Measurements from ENCODE around the gene CD69.

Gene CD69

GRCh38 chr12:9724023-9724422 lies 36.7 kb downstream of the CD69 start:
- in situ Hi-C loops (cut with HindIII; ENCODE audit: low sequenced_read_pairs), result loop anchor here (25.0 kb wide), 1 partner anchor 362 kb away; no protein-coding TSS in a partner anchor

GRCh38 chr12:9721394-9722092 lies 39.2 kb downstream of the CD69 start:
- in situ Hi-C loops (cut with HindIII; ENCODE audit: low sequenced_read_pairs), result loop anchor here (25.0 kb wide), 1 partner anchor 359 kb away; no protein-coding TSS in a partner anchor

GRCh38 chr12:9719790-9720189 lies 40.9 kb downstream of the CD69 start:
- in situ Hi-C loops (cut with HindIII; ENCODE audit: low sequenced_read_pairs), result loop anchor here (25.0 kb wide), 1 partner anchor 357 kb away; no protein-coding TSS in a partner anchor

GRCh38 chr12:9718968-9719367 lies 41.7 kb downstream of the CD69 start:
- in situ Hi-C loops (cut with HindIII; ENCODE audit: low sequenced_read_pairs), result loop anchor here (25.0 kb wide), 1 partner anchor 357 kb away; no protein-coding TSS in a partner anchor

GRCh38 chr12:9717070-9717925 lies 43.4 kb downstream of the CD69 start:
- in situ Hi-C loops (cut with HindIII; ENCODE audit: low sequenced_read_pairs), result loop anchor here (25.0 kb wide), 1 partner anchor 355 kb away; no protein-coding TSS in a partner anchor

- in situ Hi-C loops (cut with HindIII; ENCODE audit: low sequenced_read_pairs), result loop anchor here (5.0 to 25.0 kb wide), 2 partner anchors 91 to 351 kb away; no protein-coding TSS in a partner anchor
Observed at GRCh38 chr12:9713032-9713558, 47.6 kb downstream of the CD69 start.

- in situ Hi-C loops (cut with HindIII; ENCODE audit: low sequenced_read_pairs), result loop anchor here (5.0 to 25.0 kb wide), 2 partner anchors 89 to 349 kb away; no protein-coding TSS in a partner anchor
Observed at GRCh38 chr12:9711664-9712063, 49.0 kb downstream of the CD69 start.

GRCh38 chr12:9710584-9711375 lies 49.9 kb downstream of the CD69 start:
- in situ Hi-C loops (cut with HindIII; ENCODE audit: low sequenced_read_pairs), result loop anchor here (5.0 to 25.0 kb wide), 2 partner anchors 88 to 348 kb away; no protein-coding TSS in a partner anchor

- in situ Hi-C loops (cut with HindIII; ENCODE audit: low sequenced_read_pairs), result loop anchor here (25.0 kb wide), 1 partner anchor 347 kb away; no protein-coding TSS in a partner anchor
Observed at GRCh38 chr12:9708853-9709252, 51.8 kb downstream of the CD69 start.

GRCh38 chr12:9707864-9708808 lies 52.6 kb downstream of the CD69 start:
- in situ Hi-C loops (cut with HindIII; ENCODE audit: low sequenced_read_pairs), result loop anchor here (25.0 kb wide), 1 partner anchor 346 kb away; no protein-coding TSS in a partner anchor

- in situ Hi-C loops (cut with HindIII; ENCODE audit: low sequenced_read_pairs), result loop anchor here (25.0 kb wide), 1 partner anchor 345 kb away; no protein-coding TSS in a partner anchor
Observed at GRCh38 chr12:9707356-9707755, 53.3 kb downstream of the CD69 start.

- in situ Hi-C loops (cut with HindIII; ENCODE audit: low sequenced_read_pairs), result loop anchor here (25.0 kb wide), 1 partner anchor 344 kb away; no protein-coding TSS in a partner anchor
Observed at GRCh38 chr12:9706086-9706685, 54.5 kb downstream of the CD69 start.

- in situ Hi-C loops (cut with HindIII; ENCODE audit: low sequenced_read_pairs), result loop anchor here (25.0 kb wide), 1 partner anchor 342 kb away; no protein-coding TSS in a partner anchor
Observed at GRCh38 chr12:9704561-9704960, 56.1 kb downstream of the CD69 start.

All from endothelial cell of hepatic sinusoid (primary cell).